Keratinocyte (primary cell): ENCODE data around the gene TMC8. TPM values are rescaled to one million over a fixed set of nuclear protein-coding genes. Genes with fewer than 3 reads are reported as not detected.

ENCODE experiments used
- DNase-seq: peaks from one replicate; pipeline ENCODE4 v3.0.0-alpha.2; 2011; ENCODE audit warnings: low read depth, missing footprints, low spot score
- FAIRE-seq: peaks from 2 replicates; lab custom pipeline; 2011; peaks lifted over from hg19 to GRCh38; lab: Jason Lieb, UNC
- H2AFZ ChIP-seq: 2 replicates; pipeline ENCODE4 v1.6.0; 2012; ENCODE audit warnings: low read length, control low read depth, inconsistent platforms; ENCODE audit not compliant: control insufficient read depth
- H3K27ac ChIP-seq: 2 replicates; pipeline ENCODE4 v1.5.1; 2011; ENCODE audit warnings: low read length; ENCODE audit not compliant: control insufficient read depth, insufficient read depth
- H3K27me3 ChIP-seq: 3 replicates; pipeline ENCODE4 v1.6.0; 2011; ENCODE audit warnings: low read length; ENCODE audit not compliant: control insufficient read depth, insufficient read depth; ENCODE audit errors: extremely low read depth
- H3K36me3 ChIP-seq, 2 experiments: 2 replicates in 1 of 2; 3 replicates in 1 of 2; pipeline ENCODE4 v1.5.1; 2011; ENCODE audit warnings: low read length in 2 of 2, mild to moderate bottlenecking in 1 of 2; ENCODE audit not compliant: control insufficient read depth in 2 of 2, insufficient read depth in 2 of 2; ENCODE audit errors: extremely low read depth in 1 of 2
- H3K4me1 ChIP-seq: 3 replicates; pipeline ENCODE4 v1.5.1; 2011; ENCODE audit warnings: low read length; ENCODE audit not compliant: control insufficient read depth, insufficient read depth; ENCODE audit errors: extremely low read depth
- H3K4me2 ChIP-seq: 3 replicates; pipeline ENCODE4 v1.6.0; 2011; ENCODE audit warnings: low read depth, low read length; ENCODE audit not compliant: control insufficient read depth, insufficient read depth; ENCODE audit errors: extremely low read depth
- H3K4me3 ChIP-seq, 3 experiments: fragments of 200-600 bp in 1 of 3; sonication (generic) in 1 of 3; 2 replicates in 2 of 3; 3 replicates in 1 of 3; pipeline ENCODE4 v1.5.1; 2011 to 2016; ENCODE audit warnings: low read length in 3 of 3, mild to moderate bottlenecking in 3 of 3, control low read depth in 2 of 3, inconsistent platforms in 1 of 3, low read depth in 1 of 3, mixed read lengths in 1 of 3, mixed run types in 1 of 3, moderate library complexity in 1 of 3; ENCODE audit not compliant: control insufficient read depth in 2 of 3, insufficient read depth in 2 of 3; ENCODE audit errors: extremely low read depth in 1 of 3
- H3K79me2 ChIP-seq: 2 replicates; pipeline ENCODE4 v1.6.0; 2012; ENCODE audit warnings: low read length; ENCODE audit not compliant: control insufficient read depth, insufficient read depth
- H3K9ac ChIP-seq: 3 replicates; pipeline ENCODE4 v1.6.0; 2011; ENCODE audit warnings: low read length; ENCODE audit not compliant: control insufficient read depth, insufficient read depth; ENCODE audit errors: extremely low read depth
- H3K9me1 ChIP-seq: 3 replicates; pipeline ENCODE4 v1.6.0; 2011; ENCODE audit warnings: low read length; ENCODE audit not compliant: control insufficient read depth, insufficient read depth; ENCODE audit errors: extremely low read depth
- H3K9me3 ChIP-seq: 2 replicates; pipeline ENCODE4 v1.5.1; 2012; ENCODE audit warnings: low read depth, low read length; ENCODE audit not compliant: control insufficient read depth
- H4K20me1 ChIP-seq: 3 replicates; pipeline ENCODE4 v1.6.0; 2011; ENCODE audit warnings: low read length; ENCODE audit not compliant: control insufficient read depth, insufficient read depth; ENCODE audit errors: extremely low read depth
- EZH2 ChIP-seq: IDR thresholded peaks from one replicate; pipeline ENCODE4 v1.6.1; 2012; ENCODE audit warnings: inconsistent platforms, mild to moderate bottlenecking, low read length, moderate library complexity
- dilution Hi-C: fragments of 300-500 bp; cut with MboI; formaldehyde crosslinking; loops from one replicate; pipeline ENCODE4 v1.7.0; 2020; ENCODE audit warnings: low sequenced_read_pairs; ENCODE audit not compliant: extremely low pct_ligation_motif_present
- polyA plus RNA-seq, 5 experiments: library from polyadenylated mRNA; depleted of rRNA in 3 of 5; stranded (reverse) in 3 of 5; stranded (forward) in 1 of 5; unstranded in 1 of 5; fragments of >200 nt; gene quantifications; 1 replicate in 1 of 5; 2 replicates in 3 of 5; 3 replicates in 1 of 5; pipeline versions ENCODE4 v1.2.1 to v1.2.3, GENCODE V29; 2011 to 2012; ENCODE audit warnings: missing spikeins in 2 of 5, low read depth in 1 of 5, low replicate concordance in 1 of 5
- TF ChIP-seq, protein P1 (sequence below), 3 experiments: IDR thresholded peaks in 1 of 3; conservative IDR thresholded peaks in 1 of 3; optimal IDR thresholded peaks in 1 of 3; 2 replicates in 2 of 3; 3 replicates in 1 of 3; pipeline versions ENCODE3 to v1.5.1; 2011; ENCODE audit warnings: low read length in 3 of 3, mild to moderate bottlenecking in 3 of 3, moderate library complexity in 2 of 3, control low read depth in 1 of 3, inconsistent platforms in 1 of 3; ENCODE audit not compliant: insufficient read depth in 2 of 3; ENCODE audit errors: extremely low read depth in 1 of 3

TMC8 gene
- polyA plus RNA-seq, 1 donor (not counting 4 experiments of a cell fraction or from before 2014, with no cell fraction given), result 0.14 TPM

DNA sequence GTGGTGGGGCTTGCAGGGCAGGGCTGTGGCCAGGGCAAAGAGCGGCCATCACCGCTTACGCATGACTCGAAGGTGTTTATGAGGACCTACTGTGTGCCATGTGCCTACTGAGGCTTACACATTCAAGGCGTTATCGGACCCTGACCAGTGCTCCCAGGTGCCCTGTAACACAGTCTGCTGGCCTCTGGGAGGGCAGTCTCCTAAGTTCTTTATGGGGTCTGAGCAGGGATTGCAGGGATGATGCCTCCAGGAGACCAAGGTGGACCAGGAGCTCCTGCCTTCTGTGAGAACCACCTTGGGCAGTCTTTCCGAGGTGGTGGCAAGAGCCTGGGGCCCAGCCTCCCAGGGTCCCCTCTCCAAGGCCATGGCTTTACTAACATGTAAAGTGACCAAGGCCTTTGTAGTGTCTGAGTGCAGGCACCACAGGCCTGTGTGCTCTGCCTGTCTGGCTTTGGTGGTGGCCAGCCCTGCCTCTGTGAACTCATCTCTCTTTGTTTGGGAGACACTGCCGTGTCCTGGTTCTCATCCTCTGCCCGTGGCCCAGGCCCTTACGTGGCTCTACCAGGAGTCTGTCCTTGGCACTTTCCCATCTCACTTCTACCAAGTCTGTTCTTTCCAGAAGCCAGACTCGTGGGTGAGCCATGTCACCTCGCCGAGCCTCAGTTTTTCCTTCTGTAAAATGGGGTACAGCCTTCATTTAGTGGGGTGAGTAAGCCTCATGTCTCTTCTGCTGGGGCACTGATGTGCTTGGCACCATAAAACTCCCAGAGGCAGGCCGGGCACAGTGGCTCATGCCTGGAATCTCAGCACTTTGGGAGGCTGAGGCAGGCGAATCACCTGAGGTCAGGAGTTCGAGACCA lies 34.4 kb downstream of the TMC8 start:
- Histone ChIP-seq H3K79me2 (no peaks in the 10 kb centered on the region), H3K9ac (no peak overlapping the region), H2AFZ (no peak overlapping the region), H3K36me3 (no peaks in the 10 kb centered on the region), H3K27ac (no peak overlapping the region), H4K20me1 (no peaks in the 10 kb centered on the region), H3K9me3 (no peaks in the 10 kb centered on the region), H3K9me1 (no peaks in the 10 kb centered on the region), H3K4me3 (no peak overlapping the region), H3K4me1 (peaks cover 26% of the 10 kb centered on the region), H3K27me3 (no peaks in the 10 kb centered on the region), H3K4me2 (no peak overlapping the region)
- dilution Hi-C loops, result no loop called here
- FAIRE-seq, result no peak
- no peak for DNase-seq
- TF ChIP-seq, protein P1, sequence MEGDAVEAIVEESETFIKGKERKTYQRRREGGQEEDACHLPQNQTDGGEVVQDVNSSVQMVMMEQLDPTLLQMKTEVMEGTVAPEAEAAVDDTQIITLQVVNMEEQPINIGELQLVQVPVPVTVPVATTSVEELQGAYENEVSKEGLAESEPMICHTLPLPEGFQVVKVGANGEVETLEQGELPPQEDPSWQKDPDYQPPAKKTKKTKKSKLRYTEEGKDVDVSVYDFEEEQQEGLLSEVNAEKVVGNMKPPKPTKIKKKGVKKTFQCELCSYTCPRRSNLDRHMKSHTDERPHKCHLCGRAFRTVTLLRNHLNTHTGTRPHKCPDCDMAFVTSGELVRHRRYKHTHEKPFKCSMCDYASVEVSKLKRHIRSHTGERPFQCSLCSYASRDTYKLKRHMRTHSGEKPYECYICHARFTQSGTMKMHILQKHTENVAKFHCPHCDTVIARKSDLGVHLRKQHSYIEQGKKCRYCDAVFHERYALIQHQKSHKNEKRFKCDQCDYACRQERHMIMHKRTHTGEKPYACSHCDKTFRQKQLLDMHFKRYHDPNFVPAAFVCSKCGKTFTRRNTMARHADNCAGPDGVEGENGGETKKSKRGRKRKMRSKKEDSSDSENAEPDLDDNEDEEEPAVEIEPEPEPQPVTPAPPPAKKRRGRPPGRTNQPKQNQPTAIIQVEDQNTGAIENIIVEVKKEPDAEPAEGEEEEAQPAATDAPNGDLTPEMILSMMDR (optimal IDR thresholded peaks at IDR 0.05 in 1 of 3, IDR thresholded peaks at IDR 0.05 in 1 of 3, conservative IDR thresholded peaks at IDR 0.05 in 1 of 3; ENCODE audit: extremely low read depth in 1 of 3, insufficient read depth in 2 of 3, low read length in 3 of 3), result no peak
- TF ChIP-seq EZH2, result no peak

DNA sequence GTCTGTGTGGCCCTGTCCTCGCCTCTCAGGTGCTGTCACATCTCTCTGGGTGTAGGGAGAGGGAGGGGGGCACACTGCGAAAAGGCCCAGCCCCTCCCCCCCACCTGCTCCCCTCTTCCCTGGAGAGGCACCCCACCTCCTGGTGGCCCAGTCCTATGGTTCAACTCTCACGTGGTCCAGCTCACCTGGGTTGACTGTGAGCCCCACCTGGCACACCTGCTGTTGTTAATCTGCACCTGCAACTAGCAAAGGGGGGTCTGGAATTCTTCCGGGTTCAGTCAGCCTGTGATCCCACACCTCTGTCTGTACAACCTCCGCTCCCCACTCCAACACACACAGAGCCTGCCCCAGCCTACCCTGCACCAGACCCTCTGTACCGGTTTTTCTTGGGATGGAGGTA lies 35.8 kb downstream of the TMC8 start:
- H2AFZ ChIP-seq, result no peak overlapping the region
- dilution Hi-C loops, result no loop called here
- TF ChIP-seq EZH2, result no peak
- TF ChIP-seq, protein P1 (optimal IDR thresholded peaks at IDR 0.05 in 1 of 3, IDR thresholded peaks at IDR 0.05 in 1 of 3, conservative IDR thresholded peaks at IDR 0.05 in 1 of 3; ENCODE audit: extremely low read depth in 1 of 3, insufficient read depth in 2 of 3, low read length in 3 of 3), result no peak

More for the DNA sequence above, 35.8 kb downstream of the TMC8 start:
- no peaks in the 10 kb centered on the region for H3K27me3 ChIP-seq
- no peak for DNase-seq
- H3K79me2 ChIP-seq, result no peaks in the 10 kb centered on the region
- no peak overlapping the region for H3K4me3 ChIP-seq
- H3K4me1 ChIP-seq, result peaks cover 18% of the 10 kb centered on the region
- no peak overlapping the region for H3K9ac ChIP-seq
- H3K4me2 ChIP-seq, result no peak overlapping the region
- peaks cover under 1 to 4% of the 10 kb centered on the region in 2 experiments for H3K36me3 ChIP-seq
- no peaks in the 10 kb centered on the region for H3K9me3 ChIP-seq
- no peaks in the 10 kb centered on the region for H4K20me1 ChIP-seq
- no peak for FAIRE-seq
- H3K9me1 ChIP-seq, result no peaks in the 10 kb centered on the region
- no peak overlapping the region for H3K27ac ChIP-seq
